ENCODE measurements around the gene RNF225.
A peak's percentile ranks its signal among the peaks of the same experiment; 100 is the strongest.
"Not testable (repeated sequence)": the region's sequence is repeated elsewhere in the genome, so short reads cannot be mapped to it uniquely, and the experiment has no call there.

RNF225 gene

GRCh38 chr19:58374200-58374599 is 21.3 kb upstream of the RNF225 start:
- in situ Hi-C loops (cut with HindIII; ENCODE audit: low sequenced_read_pairs): no loop called here
- TF ChIP-seq, protein P1, sequence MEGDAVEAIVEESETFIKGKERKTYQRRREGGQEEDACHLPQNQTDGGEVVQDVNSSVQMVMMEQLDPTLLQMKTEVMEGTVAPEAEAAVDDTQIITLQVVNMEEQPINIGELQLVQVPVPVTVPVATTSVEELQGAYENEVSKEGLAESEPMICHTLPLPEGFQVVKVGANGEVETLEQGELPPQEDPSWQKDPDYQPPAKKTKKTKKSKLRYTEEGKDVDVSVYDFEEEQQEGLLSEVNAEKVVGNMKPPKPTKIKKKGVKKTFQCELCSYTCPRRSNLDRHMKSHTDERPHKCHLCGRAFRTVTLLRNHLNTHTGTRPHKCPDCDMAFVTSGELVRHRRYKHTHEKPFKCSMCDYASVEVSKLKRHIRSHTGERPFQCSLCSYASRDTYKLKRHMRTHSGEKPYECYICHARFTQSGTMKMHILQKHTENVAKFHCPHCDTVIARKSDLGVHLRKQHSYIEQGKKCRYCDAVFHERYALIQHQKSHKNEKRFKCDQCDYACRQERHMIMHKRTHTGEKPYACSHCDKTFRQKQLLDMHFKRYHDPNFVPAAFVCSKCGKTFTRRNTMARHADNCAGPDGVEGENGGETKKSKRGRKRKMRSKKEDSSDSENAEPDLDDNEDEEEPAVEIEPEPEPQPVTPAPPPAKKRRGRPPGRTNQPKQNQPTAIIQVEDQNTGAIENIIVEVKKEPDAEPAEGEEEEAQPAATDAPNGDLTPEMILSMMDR (IDR thresholded peaks at IDR 0.05; ENCODE audit: low read depth, low read length, missing control alignments): no peak
- no peak for DNase-seq (ENCODE audit: low read depth)
- no peak overlapping the region for H3K4me3 ChIP-seq (ENCODE audit: low read depth, low read length)

DNA sequence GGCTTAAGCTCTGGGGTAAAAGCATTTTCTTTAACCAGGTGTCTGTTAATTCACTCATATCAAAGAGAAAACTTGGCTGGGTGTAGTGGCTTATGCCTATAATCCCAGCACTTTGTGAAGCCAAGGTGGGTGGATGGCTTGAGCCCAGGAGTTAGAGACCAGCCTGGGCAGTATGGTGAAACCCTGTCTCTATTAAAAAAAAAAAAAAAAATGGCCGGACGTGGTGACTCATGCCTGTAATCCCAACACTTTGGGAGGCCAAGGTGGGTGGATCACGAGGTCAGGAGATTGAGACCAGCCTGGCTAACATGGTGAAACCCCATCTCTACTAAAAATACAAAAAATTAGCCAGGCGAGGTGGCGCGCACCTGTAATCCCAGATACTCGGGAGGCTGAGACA is 18.7 kb upstream of the RNF225 start:
- DNase-seq (ENCODE audit: low read depth); in situ Hi-C loops (cut with HindIII; ENCODE audit: low sequenced_read_pairs); H3K4me3 ChIP-seq (ENCODE audit: low read depth, low read length): not testable (repeated sequence)

GRCh38 chr19:58379246-58379645 is 16.2 kb upstream of the RNF225 start:
- in situ Hi-C loops (cut with HindIII; ENCODE audit: low sequenced_read_pairs): no loop called here
- no peak overlapping the region for H3K4me3 ChIP-seq (ENCODE audit: low read depth, low read length)
- DNase-seq (ENCODE audit: low read depth): no peak

GRCh38 chr19:58380037-58380661 is 15.3 kb upstream of the RNF225 start:
- no peak for DNase-seq (ENCODE audit: low read depth)
- TF ChIP-seq, protein P1 (IDR thresholded peaks at IDR 0.05; ENCODE audit: low read depth, low read length, missing control alignments): no peak
- H3K4me3 ChIP-seq (ENCODE audit: low read depth, low read length): peak overlapping the region; percentile 78
- in situ Hi-C loops (cut with HindIII; ENCODE audit: low sequenced_read_pairs): no loop called here

More at GRCh38 chr19:58379246-58379645, 16.2 kb upstream of the RNF225 start:
- TF ChIP-seq, protein P1 (IDR thresholded peaks at IDR 0.05; ENCODE audit: low read depth, low read length, missing control alignments): no peak

GRCh38 chr19:58380662-58381459 is 14.6 kb upstream of the RNF225 start, which contains the start of gene ZNF837:
Gene ZNF837 (minus strand): TSS chr19:58381030. CDS start chr19:58369332, 11,698 bp downstream.
- peak within 1 kb of the TSS; percentile 78 for H3K4me3 ChIP-seq (ENCODE audit: low read depth, low read length)
- TF ChIP-seq, protein P1 (IDR thresholded peaks at IDR 0.05; ENCODE audit: low read depth, low read length, missing control alignments): no peak
- DNase-seq (ENCODE audit: low read depth): peak; percentile 100
- in situ Hi-C loops (cut with HindIII; ENCODE audit: low sequenced_read_pairs): no loop called here

DNA sequence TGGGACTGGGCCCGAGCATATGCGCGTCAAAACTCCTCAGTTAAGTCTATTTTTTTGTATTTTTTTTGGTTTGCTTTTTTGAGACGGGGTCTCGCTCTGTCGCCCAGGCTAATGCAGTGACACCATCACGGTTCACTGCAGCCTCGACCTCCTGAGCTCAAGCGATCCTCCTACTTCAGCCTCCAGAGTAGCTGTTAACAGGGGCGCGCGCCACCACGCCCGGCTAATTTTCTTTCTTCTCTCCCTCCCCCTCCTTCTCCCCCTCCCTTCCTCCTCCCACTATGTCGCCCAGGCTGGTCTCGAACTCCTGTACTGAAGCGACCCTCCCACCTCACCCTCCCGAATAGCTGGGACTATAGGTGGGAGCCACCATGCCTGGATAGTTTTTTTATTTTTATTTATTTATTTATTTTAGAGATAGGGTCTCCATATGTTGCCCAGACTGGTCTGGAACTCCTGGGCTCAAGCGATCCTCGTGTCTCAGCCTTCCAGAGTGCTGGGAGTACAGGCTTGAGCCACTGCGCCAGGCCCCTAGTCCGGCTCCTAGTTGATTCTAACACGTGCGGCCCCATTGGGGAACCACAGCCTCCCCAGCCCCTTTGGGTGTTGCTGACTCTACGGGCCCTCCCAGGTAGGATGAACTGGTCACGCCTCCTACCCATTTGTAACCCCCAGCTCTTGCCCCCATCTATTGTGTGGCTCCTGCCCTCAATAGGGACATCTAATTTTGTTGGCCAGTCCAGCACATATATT is 13.8 kb upstream of the RNF225 start:
- DNase-seq (ENCODE audit: low read depth): no peak
- H3K4me3 ChIP-seq (ENCODE audit: low read depth, low read length): peak overlapping the region; percentile 78
- in situ Hi-C loops (cut with HindIII; ENCODE audit: low sequenced_read_pairs): no loop called here
- TF ChIP-seq, protein P1 (IDR thresholded peaks at IDR 0.05; ENCODE audit: low read depth, low read length, missing control alignments): no peak
